Measurements from ENCODE around the gene SCFD2. TPM values are rescaled to one million over a fixed set of nuclear protein-coding genes. Genes with fewer than 3 reads are reported as not detected.

The SCFD2 gene
- total RNA-seq, 1 experiment from 2014 or later: 12.4 TPM

- no peak for TF ChIP-seq ZNF423 (CRISPR knock-in tag; IDR thresholded peaks at IDR 0.05)
Measured at GRCh38 chr4:53123819-53124218, 242.0 kb downstream of the SCFD2 start (continued).

GRCh38 chr4:53123171-53123570 is 242.7 kb downstream of the SCFD2 start:
- ATAC-seq (no peak), DNase-seq (ENCODE audit: low spot score) (no peak)
- POLR2A ChIA-PET: no interaction called here
- CTCF ChIA-PET: no interaction called here
- Mint-ChIP-seq H3K27me3 (ENCODE audit: low read depth) (no peaks in the 10 kb centered on the region), H3K9me3 (no peaks in the 10 kb centered on the region), H3K27ac (no peak overlapping the region), H3K36me3 (no peaks in the 10 kb centered on the region), H3K4me1 (peaks cover 10% of the 10 kb centered on the region), H3K4me3 (no peak overlapping the region)
- TF ChIP-seq, protein P1, sequence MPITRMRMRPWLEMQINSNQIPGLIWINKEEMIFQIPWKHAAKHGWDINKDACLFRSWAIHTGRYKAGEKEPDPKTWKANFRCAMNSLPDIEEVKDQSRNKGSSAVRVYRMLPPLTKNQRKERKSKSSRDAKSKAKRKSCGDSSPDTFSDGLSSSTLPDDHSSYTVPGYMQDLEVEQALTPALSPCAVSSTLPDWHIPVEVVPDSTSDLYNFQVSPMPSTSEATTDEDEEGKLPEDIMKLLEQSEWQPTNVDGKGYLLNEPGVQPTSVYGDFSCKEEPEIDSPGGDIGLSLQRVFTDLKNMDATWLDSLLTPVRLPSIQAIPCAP (CRISPR knock-in tag; IDR thresholded peaks at IDR 0.05): no peak
- TF ChIP-seq GRHL2 (CRISPR knock-in tag; IDR thresholded peaks at IDR 0.05; ENCODE audit: insufficient replicate concordance, severe bottlenecking): no peak
- TF ChIP-seq, protein P2, sequence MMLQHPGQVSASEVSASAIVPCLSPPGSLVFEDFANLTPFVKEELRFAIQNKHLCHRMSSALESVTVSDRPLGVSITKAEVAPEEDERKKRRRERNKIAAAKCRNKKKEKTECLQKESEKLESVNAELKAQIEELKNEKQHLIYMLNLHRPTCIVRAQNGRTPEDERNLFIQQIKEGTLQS (CRISPR knock-in tag; conservative IDR thresholded peaks at IDR 0.05): no peak
- no peak for TF ChIP-seq ATF2 (CRISPR knock-in tag; IDR thresholded peaks at IDR 0.05; ENCODE audit: borderline replicate concordance, low read depth)
- TF ChIP-seq, protein P3, sequence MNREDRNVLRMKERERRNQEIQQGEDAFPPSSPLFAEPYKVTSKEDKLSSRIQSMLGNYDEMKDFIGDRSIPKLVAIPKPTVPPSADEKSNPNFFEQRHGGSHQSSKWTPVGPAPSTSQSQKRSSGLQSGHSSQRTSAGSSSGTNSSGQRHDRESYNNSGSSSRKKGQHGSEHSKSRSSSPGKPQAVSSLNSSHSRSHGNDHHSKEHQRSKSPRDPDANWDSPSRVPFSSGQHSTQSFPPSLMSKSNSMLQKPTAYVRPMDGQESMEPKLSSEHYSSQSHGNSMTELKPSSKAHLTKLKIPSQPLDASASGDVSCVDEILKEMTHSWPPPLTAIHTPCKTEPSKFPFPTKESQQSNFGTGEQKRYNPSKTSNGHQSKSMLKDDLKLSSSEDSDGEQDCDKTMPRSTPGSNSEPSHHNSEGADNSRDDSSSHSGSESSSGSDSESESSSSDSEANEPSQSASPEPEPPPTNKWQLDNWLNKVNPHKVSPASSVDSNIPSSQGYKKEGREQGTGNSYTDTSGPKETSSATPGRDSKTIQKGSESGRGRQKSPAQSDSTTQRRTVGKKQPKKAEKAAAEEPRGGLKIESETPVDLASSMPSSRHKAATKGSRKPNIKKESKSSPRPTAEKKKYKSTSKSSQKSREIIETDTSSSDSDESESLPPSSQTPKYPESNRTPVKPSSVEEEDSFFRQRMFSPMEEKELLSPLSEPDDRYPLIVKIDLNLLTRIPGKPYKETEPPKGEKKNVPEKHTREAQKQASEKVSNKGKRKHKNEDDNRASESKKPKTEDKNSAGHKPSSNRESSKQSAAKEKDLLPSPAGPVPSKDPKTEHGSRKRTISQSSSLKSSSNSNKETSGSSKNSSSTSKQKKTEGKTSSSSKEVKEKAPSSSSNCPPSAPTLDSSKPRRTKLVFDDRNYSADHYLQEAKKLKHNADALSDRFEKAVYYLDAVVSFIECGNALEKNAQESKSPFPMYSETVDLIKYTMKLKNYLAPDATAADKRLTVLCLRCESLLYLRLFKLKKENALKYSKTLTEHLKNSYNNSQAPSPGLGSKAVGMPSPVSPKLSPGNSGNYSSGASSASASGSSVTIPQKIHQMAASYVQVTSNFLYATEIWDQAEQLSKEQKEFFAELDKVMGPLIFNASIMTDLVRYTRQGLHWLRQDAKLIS (CRISPR knock-in tag; IDR thresholded peaks at IDR 0.05; ENCODE audit: borderline replicate concordance): no peak
- no peak for TF ChIP-seq ZNF138 (CRISPR knock-in tag; conservative IDR thresholded peaks at IDR 0.05)
- TF ChIP-seq USF2 (CRISPR knock-in tag; IDR thresholded peaks at IDR 0.05): no peak
- no peak for TF ChIP-seq TP53 (CRISPR knock-in tag; IDR thresholded peaks at IDR 0.05)
- TF ChIP-seq, protein P4, sequence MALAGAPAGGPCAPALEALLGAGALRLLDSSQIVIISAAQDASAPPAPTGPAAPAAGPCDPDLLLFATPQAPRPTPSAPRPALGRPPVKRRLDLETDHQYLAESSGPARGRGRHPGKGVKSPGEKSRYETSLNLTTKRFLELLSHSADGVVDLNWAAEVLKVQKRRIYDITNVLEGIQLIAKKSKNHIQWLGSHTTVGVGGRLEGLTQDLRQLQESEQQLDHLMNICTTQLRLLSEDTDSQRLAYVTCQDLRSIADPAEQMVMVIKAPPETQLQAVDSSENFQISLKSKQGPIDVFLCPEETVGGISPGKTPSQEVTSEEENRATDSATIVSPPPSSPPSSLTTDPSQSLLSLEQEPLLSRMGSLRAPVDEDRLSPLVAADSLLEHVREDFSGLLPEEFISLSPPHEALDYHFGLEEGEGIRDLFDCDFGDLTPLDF (CRISPR knock-in tag; IDR thresholded peaks at IDR 0.05): no peak
- no peak for TF ChIP-seq NFATC4 (CRISPR knock-in tag; IDR thresholded peaks at IDR 0.05)
- TF ChIP-seq ZBTB21 (CRISPR knock-in tag; IDR thresholded peaks at IDR 0.05; ENCODE audit: borderline replicate concordance): no peak

GRCh38 chr4:53122280-53123116 is 243.4 kb downstream of the SCFD2 start:
- no peak for ATAC-seq
- H3K27me3 Mint-ChIP-seq (ENCODE audit: low read depth): no peaks in the 10 kb centered on the region
- no peaks in the 10 kb centered on the region for H3K9me3 Mint-ChIP-seq
- DNase-seq (ENCODE audit: low spot score): no peak
- H3K4me1 Mint-ChIP-seq: peaks cover 10% of the 10 kb centered on the region
- no peak for TF ChIP-seq NR1H2 (CRISPR knock-in tag; IDR thresholded peaks at IDR 0.05)
- peak; percentile 93 for TF ChIP-seq HMGA2 (CRISPR knock-in tag; IDR thresholded peaks at IDR 0.05)
- TF ChIP-seq GABPB1 (CRISPR knock-in tag; IDR thresholded peaks at IDR 0.05): no peak
- ChIA-PET POLR2A (no interaction called here), CTCF (no interaction called here)
- H3K4me3 Mint-ChIP-seq: no peak overlapping the region
- H3K27ac Mint-ChIP-seq: no peak overlapping the region
- no peaks in the 10 kb centered on the region for H3K36me3 Mint-ChIP-seq

Measured in WTC11 (cell line).